ENCODE results near the gene EHD2. TPM values are rescaled to one million over a fixed set of nuclear protein-coding genes. Genes with fewer than 3 reads are reported as not detected.
"Not testable (repeated sequence)": the region's sequence is repeated elsewhere in the genome, so short reads cannot be mapped to it uniquely, and the experiment has no call there.

EHD2 gene
- total RNA-seq, 1 experiment from 2014 or later, result 0.11 TPM

- intact Hi-C loops (cut with micrococcal nuclease), result no loop called here
- no peaks in the 10 kb centered on the region for H3F3A ChIP-seq (ENCODE audit: low read length, unreplicated experiment)
- no peaks in the 10 kb centered on the region for H3K9me3 ChIP-seq (ENCODE audit: low read length)
- BruUV-seq (replicated peaks), result no TSS peak
- POLR2A ChIA-PET (ENCODE audit: unreplicated experiment), result no interaction called here
- H3K4me1 ChIP-seq (ENCODE audit: insufficient read depth, low read length), result peaks cover 8% of the 10 kb centered on the region
- peak overlapping the region; percentile 97 for H3K4me3 ChIP-seq (ENCODE audit: low read length)
- H2AFZ ChIP-seq (ENCODE audit: low read length), result no peak overlapping the region
- peaks cover 8% of the 10 kb centered on the region for H3K36me3 ChIP-seq (ENCODE audit: low read depth, low read length)
- TF ChIP-seq EZH2 (IDR thresholded peaks at IDR 0.05; ENCODE audit: low read length, unreplicated experiment) (no peak), CTCF (conservative IDR thresholded peaks at IDR 0.05; ENCODE audit: low read depth, low read length) (no peak), EZH2phosphoT487 (IDR thresholded peaks at IDR 0.05; ENCODE audit: borderline replicate concordance, low read length) (no peak)
- ATAC-seq, result no peak
- peaks cover 25% of the 10 kb centered on the region for H3K79me2 ChIP-seq (ENCODE audit: low read length)
- H3K27me3 ChIP-seq (ENCODE audit: low read length), result no peaks in the 10 kb centered on the region
- no peak overlapping the region for H3K27ac ChIP-seq (ENCODE audit: low read length)
- no peaks in the 10 kb centered on the region for H3K9me2 ChIP-seq (replicated peaks; ENCODE audit: low read length)
- peak overlapping the region; percentile 97 for H3K4me2 ChIP-seq (ENCODE audit: low read length)
- H3K9ac ChIP-seq (ENCODE audit: low read length), result no peak overlapping the region
- no peaks in the 10 kb centered on the region for H4K20me1 ChIP-seq (ENCODE audit: low read length)
- CTCF ChIA-PET, result no interaction called here
- DNase-seq, result no peak
Measured at GRCh38 chr19:47780215-47780551, 67.0 kb downstream of the EHD2 start.

GRCh38 chr19:47781590-47782262 lies 68.5 kb downstream of the EHD2 start:
- peaks cover 6% of the 10 kb centered on the region for H3K4me1 ChIP-seq (ENCODE audit: insufficient read depth, low read length)
- H3K27ac ChIP-seq (ENCODE audit: low read length), result no peak overlapping the region
- no peaks in the 10 kb centered on the region for H3K9me2 ChIP-seq (replicated peaks; ENCODE audit: low read length)
- H3K9ac ChIP-seq (ENCODE audit: low read length), result no peak overlapping the region
- BruUV-seq (replicated peaks), result no TSS peak
- peaks cover 8% of the 10 kb centered on the region for H3K36me3 ChIP-seq (ENCODE audit: low read depth, low read length)
- H3K4me2 ChIP-seq (ENCODE audit: low read length), result no peak overlapping the region
- ATAC-seq, result no peak
- no peak for TF ChIP-seq EZH2 (IDR thresholded peaks at IDR 0.05; ENCODE audit: low read length, unreplicated experiment)
- TF ChIP-seq EZH2phosphoT487 (IDR thresholded peaks at IDR 0.05; ENCODE audit: borderline replicate concordance, low read length), result no peak
- TF ChIP-seq CTCF (conservative IDR thresholded peaks at IDR 0.05; ENCODE audit: low read depth, low read length), result no peak
- ChIA-PET POLR2A (ENCODE audit: unreplicated experiment) (no interaction called here), CTCF (no interaction called here)
- no peaks in the 10 kb centered on the region for H4K20me1 ChIP-seq (ENCODE audit: low read length)
- H3K79me2 ChIP-seq (ENCODE audit: low read length), result peaks cover 25% of the 10 kb centered on the region
- DNase-seq, result no peak
- intact Hi-C loops (cut with micrococcal nuclease), result no loop called here
- H3K27me3 ChIP-seq (ENCODE audit: low read length), result no peaks in the 10 kb centered on the region
- H3K9me3 ChIP-seq (ENCODE audit: low read length), result no peaks in the 10 kb centered on the region
- H3K4me3 ChIP-seq (ENCODE audit: low read length), result no peak overlapping the region
- no peak overlapping the region for H2AFZ ChIP-seq (ENCODE audit: low read length)
- H3F3A ChIP-seq (ENCODE audit: low read length, unreplicated experiment), result no peaks in the 10 kb centered on the region

GRCh38 chr19:47786566-47786965 lies 73.3 kb downstream of the EHD2 start:
- H3F3A ChIP-seq (ENCODE audit: low read length, unreplicated experiment), result no peaks in the 10 kb centered on the region
- ATAC-seq (no peak), DNase-seq (no peak)
- no peak overlapping the region for H3K4me3 ChIP-seq (ENCODE audit: low read length)
- intact Hi-C loops (cut with micrococcal nuclease), result no loop called here
- no peak for TF ChIP-seq EZH2 (IDR thresholded peaks at IDR 0.05; ENCODE audit: low read length, unreplicated experiment)
- TF ChIP-seq CTCF (conservative IDR thresholded peaks at IDR 0.05; ENCODE audit: low read depth, low read length), result no peak
- TF ChIP-seq EZH2phosphoT487 (IDR thresholded peaks at IDR 0.05; ENCODE audit: borderline replicate concordance, low read length), result no peak
- H4K20me1 ChIP-seq (ENCODE audit: low read length), result no peaks in the 10 kb centered on the region
- H3K9me2 ChIP-seq (replicated peaks; ENCODE audit: low read length), result no peaks in the 10 kb centered on the region
- no TSS peak for BruUV-seq (replicated peaks)
- no peak overlapping the region for H3K4me2 ChIP-seq (ENCODE audit: low read length)
- peaks cover 3% of the 10 kb centered on the region for H3K36me3 ChIP-seq (ENCODE audit: low read depth, low read length)
- no peak overlapping the region for H2AFZ ChIP-seq (ENCODE audit: low read length)
- no peak overlapping the region for H3K27ac ChIP-seq (ENCODE audit: low read length)
- ChIA-PET POLR2A (ENCODE audit: unreplicated experiment) (no interaction called here), CTCF (no interaction called here)
- no peak overlapping the region for H3K9ac ChIP-seq (ENCODE audit: low read length)
- H3K27me3 ChIP-seq (ENCODE audit: low read length), result no peaks in the 10 kb centered on the region
- H3K79me2 ChIP-seq (ENCODE audit: low read length), result no peaks in the 10 kb centered on the region
- H3K4me1 ChIP-seq (ENCODE audit: insufficient read depth, low read length), result peaks cover 6% of the 10 kb centered on the region; the same call in 1 of the 2 replicates
- no peaks in the 10 kb centered on the region for H3K9me3 ChIP-seq (ENCODE audit: low read length)

GRCh38 chr19:47787307-47787706 lies 74.1 kb downstream of the EHD2 start:
- H4K20me1 ChIP-seq (ENCODE audit: low read length); BruUV-seq (replicated peaks); POLR2A ChIA-PET (ENCODE audit: unreplicated experiment): not testable (repeated sequence)

More at GRCh38 chr19:47787307-47787706, 74.1 kb downstream of the EHD2 start:
- H3K4me2 ChIP-seq (ENCODE audit: low read length); ATAC-seq; H3K9ac ChIP-seq (ENCODE audit: low read length); H3K9me3 ChIP-seq (ENCODE audit: low read length); H3K36me3 ChIP-seq (ENCODE audit: low read depth, low read length); H3K27me3 ChIP-seq (ENCODE audit: low read length); H3F3A ChIP-seq (ENCODE audit: low read length, unreplicated experiment); CTCF ChIA-PET; H3K79me2 ChIP-seq (ENCODE audit: low read length); H3K27ac ChIP-seq (ENCODE audit: low read length); intact Hi-C loops (cut with micrococcal nuclease); H3K9me2 ChIP-seq (replicated peaks; ENCODE audit: low read length); H2AFZ ChIP-seq (ENCODE audit: low read length); H3K4me3 ChIP-seq (ENCODE audit: low read length); DNase-seq; H3K4me1 ChIP-seq (ENCODE audit: insufficient read depth, low read length): not testable (repeated sequence)
